CD4-positive, alpha-beta T cell treated with Interferon gamma for 1 hour (primary cell): ENCODE measurements around the gene TENT4B.

ENCODE experiments used
- DNase-seq: peaks from one replicate; pipeline ENCODE4 v3.0.0-alpha.2; 2020

TENT4B gene

GRCh38 chr16:50273382-50273690 is 120.2 kb downstream of the TENT4B start:
- DNase-seq, result no peak

- peak; percentile 70 for DNase-seq
Measured at GRCh38 chr16:50273888-50274325, 120.8 kb downstream of the TENT4B start.

GRCh38 chr16:50274326-50275097 is 121.4 kb downstream of the TENT4B start:
- peak; percentile 57 for DNase-seq

DNA sequence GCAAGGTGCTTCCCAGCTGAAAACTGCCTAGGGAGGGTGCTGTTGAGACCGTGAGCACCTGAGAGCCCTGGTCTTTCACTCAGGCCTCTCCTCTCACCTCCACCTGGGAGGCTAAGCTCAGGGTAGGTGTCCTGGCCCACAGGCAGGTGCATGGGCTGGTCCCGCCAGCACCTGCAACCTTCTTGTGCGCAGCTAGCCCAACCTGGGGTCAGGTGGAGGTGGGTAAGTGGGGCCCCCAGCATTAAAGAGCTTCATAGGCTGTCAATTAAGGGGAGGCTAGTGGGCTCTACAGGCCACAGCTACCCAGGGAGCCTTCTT is 122.0 kb downstream of the TENT4B start:
- DNase-seq, result no peak

DNA sequence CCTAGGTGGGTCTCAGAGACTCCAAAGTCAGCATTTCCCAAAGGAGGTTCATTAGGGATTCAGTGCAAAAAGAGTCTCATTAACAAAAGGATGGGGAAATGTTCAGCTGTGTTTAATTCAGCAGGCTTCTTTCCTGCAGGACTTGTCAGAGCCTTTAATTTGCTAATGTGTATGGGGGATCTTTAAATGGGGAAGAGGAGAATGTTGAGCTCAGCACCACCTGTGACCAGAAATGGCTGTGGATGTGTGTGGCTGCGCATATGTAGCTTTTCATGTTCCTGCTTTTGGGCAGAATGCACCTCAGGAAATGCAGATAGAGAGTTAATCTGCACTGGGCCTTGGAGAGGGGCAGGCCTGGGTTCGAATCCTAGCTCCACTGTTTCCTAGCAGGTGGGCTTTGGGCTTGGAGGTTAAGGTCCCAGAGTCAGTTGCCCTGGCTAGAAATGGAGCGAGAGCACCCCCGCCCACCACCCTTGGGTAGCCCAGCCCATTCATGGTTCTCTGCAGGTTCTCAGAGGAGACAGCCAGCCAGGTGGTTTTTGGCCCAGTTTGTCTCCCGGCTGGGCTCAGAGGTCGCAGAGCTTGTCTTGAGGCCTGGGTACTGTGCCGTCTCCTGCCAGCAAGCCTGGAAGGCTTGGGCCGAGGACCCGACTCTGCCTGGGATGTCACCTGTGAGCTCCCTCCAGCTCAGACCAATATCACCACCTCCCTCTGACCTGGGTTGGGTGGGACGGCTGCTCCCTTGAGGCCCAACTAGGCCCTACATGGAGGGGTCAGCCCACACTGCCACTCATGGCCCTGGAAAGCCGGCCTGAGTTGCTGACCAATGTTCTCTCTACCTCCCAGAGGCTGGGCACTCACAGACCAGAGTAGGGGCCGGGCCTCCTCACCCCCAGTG is 122.6 kb downstream of the TENT4B start:
- DNase-seq, result no peak

- DNase-seq, result no peak
Measured at GRCh38 chr16:50276326-50276640, 123.2 kb downstream of the TENT4B start.

- no peak for DNase-seq
Measured at GRCh38 chr16:50276801-50277555, 123.9 kb downstream of the TENT4B start.

DNA sequence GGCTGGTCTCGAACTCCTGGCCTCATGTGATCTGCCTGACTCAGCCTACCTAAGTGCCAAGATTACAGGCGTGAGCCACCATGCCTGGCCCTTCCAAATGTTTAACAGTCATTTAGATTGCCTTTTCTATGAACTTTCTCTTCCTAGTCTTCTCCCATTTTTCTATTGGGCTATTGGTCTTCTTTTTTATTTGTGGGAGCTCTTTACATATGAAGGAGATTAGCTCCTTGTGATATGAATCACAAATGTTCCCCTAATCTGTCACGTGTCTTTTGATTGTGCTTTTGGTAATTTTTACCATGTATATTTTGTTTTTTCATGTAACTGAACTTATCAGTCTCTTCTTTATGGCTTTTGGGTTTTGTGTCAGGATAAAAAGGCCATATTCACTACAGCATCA is 125.1 kb downstream of the TENT4B start:
- no peak for DNase-seq

DNA sequence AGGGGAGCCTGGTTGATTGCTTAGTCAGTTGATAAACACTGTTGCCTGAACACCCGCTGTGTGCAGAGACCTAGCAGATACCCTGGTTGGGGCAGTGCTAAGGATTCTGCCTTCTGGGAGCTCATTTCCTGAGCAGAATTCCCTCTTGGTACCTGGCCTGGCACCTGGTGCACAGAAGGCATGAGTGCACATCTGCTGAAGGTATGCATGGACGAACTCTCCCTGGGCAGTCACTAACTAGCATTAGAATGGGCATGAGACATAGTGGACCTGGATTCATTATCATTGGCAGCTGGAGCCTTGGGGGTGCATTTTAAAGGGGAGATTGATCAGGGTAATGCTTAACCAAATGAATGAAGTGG is 126.4 kb downstream of the TENT4B start:
- no peak for DNase-seq

GRCh38 chr16:50280932-50281331 is 127.8 kb downstream of the TENT4B start:
- DNase-seq, result no peak
